Stimulated activated naive CD8-positive, alpha-beta T cell treated with anti-CD3 and anti-CD28 coated beads, Interleukin-15, amount 100 ng/mL, for 72 hours (primary cell): Measurements from ENCODE around the gene FIBP.

Source experiments
- ATAC-seq: fragments of 150-1000 bp; cut with Tn5 transposase; 2 replicates; pipeline ENCODE4 v1.10.0; 2021; ENCODE audit warnings: mild to moderate bottlenecking, moderate library complexity
- DNase-seq, 2 donors: peaks; one replicate each; pipeline ENCODE4 v3.0.0; 2021 to 2022
- H3K27ac Mint-ChIP-seq, 2 donors: one replicate each; pipeline ENCODE4 v1.8.0; 2022; ENCODE audit warnings: mild to moderate bottlenecking in 2 of 2, mixed read lengths in 2 of 2, moderate library complexity in 2 of 2
- H3K27me3 Mint-ChIP-seq: one replicate; pipeline ENCODE4 v1.8.0; 2022; ENCODE audit warnings: mixed read lengths
- H3K4me1 Mint-ChIP-seq: one replicate; pipeline ENCODE4 v1.8.0; 2022; ENCODE audit warnings: mild to moderate bottlenecking, mixed read lengths
- H3K4me3 Mint-ChIP-seq, 2 donors: one replicate each; pipeline ENCODE4 v1.8.0; 2022; ENCODE audit warnings: mild to moderate bottlenecking in 2 of 2, mixed read lengths in 2 of 2, moderate library complexity in 1 of 2
- H3K9me3 Mint-ChIP-seq, 2 donors: one replicate each; pipeline ENCODE4 v1.8.0; 2022; ENCODE audit warnings: mixed read lengths in 2 of 2

FIBP gene

GRCh38 chr11:65870706-65871681 lies 17.3 kb downstream of the FIBP start:
- peak overlapping the region in 1 of 2 donors; percentile 59 for H3K27ac Mint-ChIP-seq
- H3K4me3 Mint-ChIP-seq: peak overlapping the region in 1 of 2 donors; percentile 63
- ATAC-seq (no peak), DNase-seq (no peak)
- H3K27me3 Mint-ChIP-seq: peaks cover 6% of the 10 kb centered on the region
- peaks cover 57% of the 10 kb centered on the region for H3K4me1 Mint-ChIP-seq
- no peaks in the 10 kb centered on the region for H3K9me3 Mint-ChIP-seq

GRCh38 chr11:65870307-65870658 lies 18.0 kb downstream of the FIBP start:
- H3K9me3 Mint-ChIP-seq: no peaks in the 10 kb centered on the region
- DNase-seq: no peak
- H3K27me3 Mint-ChIP-seq: peaks cover 6% of the 10 kb centered on the region
- no peak overlapping the region for H3K4me3 Mint-ChIP-seq
- ATAC-seq: no peak
- peaks cover 57% of the 10 kb centered on the region for H3K4me1 Mint-ChIP-seq
- H3K27ac Mint-ChIP-seq: no peak overlapping the region

- Mint-ChIP-seq H3K4me1 (peaks cover 57% of the 10 kb centered on the region), H3K4me3 (no peak overlapping the region), H3K27me3 (peaks cover 6% of the 10 kb centered on the region), H3K27ac (no peak overlapping the region), H3K9me3 (no peaks in the 10 kb centered on the region)
- no peak for DNase-seq
- no peak for ATAC-seq
Measured at GRCh38 chr11:65869643-65870306, 18.5 kb downstream of the FIBP start.

GRCh38 chr11:65868907-65869306 lies 19.4 kb downstream of the FIBP start:
- peaks cover 61% of the 10 kb centered on the region for H3K4me1 Mint-ChIP-seq
- H3K27ac Mint-ChIP-seq: no peak overlapping the region
- DNase-seq (no peak), ATAC-seq (no peak)
- H3K27me3 Mint-ChIP-seq: peaks cover 6% of the 10 kb centered on the region
- H3K4me3 Mint-ChIP-seq: no peak overlapping the region
- no peaks in the 10 kb centered on the region for H3K9me3 Mint-ChIP-seq

- no peak for DNase-seq
- Mint-ChIP-seq H3K4me1 (peaks cover 60% of the 10 kb centered on the region), H3K4me3 (no peak overlapping the region)
Measured at GRCh38 chr11:65868076-65868667, 20.1 kb downstream of the FIBP start.

GRCh38 chr11:65867284-65868071 lies 20.8 kb downstream of the FIBP start:
- no peak overlapping the region for H3K27ac Mint-ChIP-seq
- DNase-seq (no peak), ATAC-seq (no peak)
- no peaks in the 10 kb centered on the region for H3K27me3 Mint-ChIP-seq
- peaks cover 62% of the 10 kb centered on the region for H3K4me1 Mint-ChIP-seq
- no peak overlapping the region for H3K4me3 Mint-ChIP-seq
- H3K9me3 Mint-ChIP-seq: no peaks in the 10 kb centered on the region

More at GRCh38 chr11:65868076-65868667, 20.1 kb downstream of the FIBP start:
- no peaks in the 10 kb centered on the region for H3K9me3 Mint-ChIP-seq
- H3K27ac Mint-ChIP-seq: no peak overlapping the region
- ATAC-seq: no peak
- H3K27me3 Mint-ChIP-seq: peaks cover 4% of the 10 kb centered on the region

- H3K27ac Mint-ChIP-seq: peak overlapping the region in 1 of 2 donors; percentile 59
Measured at GRCh38 chr11:65866509-65867283, 21.6 kb downstream of the FIBP start.

GRCh38 chr11:65865550-65866172 lies 22.6 kb downstream of the FIBP start:
- peaks cover 62% of the 10 kb centered on the region for H3K4me1 Mint-ChIP-seq
- no peak overlapping the region for H3K27ac Mint-ChIP-seq
- no peak for ATAC-seq
- H3K27me3 Mint-ChIP-seq: no peaks in the 10 kb centered on the region
- no peak overlapping the region for H3K4me3 Mint-ChIP-seq
- no peak for DNase-seq
- H3K9me3 Mint-ChIP-seq: no peaks in the 10 kb centered on the region

More at GRCh38 chr11:65866509-65867283, 21.6 kb downstream of the FIBP start:
- no peaks in the 10 kb centered on the region for H3K27me3 Mint-ChIP-seq
- peaks cover 64% of the 10 kb centered on the region for H3K4me1 Mint-ChIP-seq
- H3K9me3 Mint-ChIP-seq: no peaks in the 10 kb centered on the region
- ATAC-seq (no peak), DNase-seq (no peak)
- no peak overlapping the region for H3K4me3 Mint-ChIP-seq

GRCh38 chr11:65864706-65865471 lies 23.4 kb downstream of the FIBP start:
- H3K9me3 Mint-ChIP-seq: no peaks in the 10 kb centered on the region
- DNase-seq (no peak), ATAC-seq (no peak)
- H3K4me3 Mint-ChIP-seq: no peak overlapping the region
- H3K27ac Mint-ChIP-seq: peak overlapping the region; percentile 37 to 50
- H3K27me3 Mint-ChIP-seq: no peaks in the 10 kb centered on the region
- peaks cover 54% of the 10 kb centered on the region for H3K4me1 Mint-ChIP-seq

GRCh38 chr11:65863889-65864705 lies 24.2 kb downstream of the FIBP start:
- no peaks in the 10 kb centered on the region for H3K27me3 Mint-ChIP-seq
- peaks cover 49% of the 10 kb centered on the region for H3K4me1 Mint-ChIP-seq
- no peak overlapping the region for H3K4me3 Mint-ChIP-seq
- no peaks in the 10 kb centered on the region for H3K9me3 Mint-ChIP-seq
- ATAC-seq (no peak), DNase-seq (no peak)
- H3K27ac Mint-ChIP-seq: peak overlapping the region in 1 of 2 donors; percentile 82

- no peaks in the 10 kb centered on the region for H3K27me3 Mint-ChIP-seq
- no peaks in the 10 kb centered on the region for H3K9me3 Mint-ChIP-seq
- ATAC-seq (no peak), DNase-seq (peak in 1 of 2 donors; percentile 9)
- H3K27ac Mint-ChIP-seq: peak overlapping the region; percentile 10 to 44
- peaks cover 58% of the 10 kb centered on the region for H3K4me1 Mint-ChIP-seq
- peak overlapping the region in 1 of 2 donors; percentile 18 for H3K4me3 Mint-ChIP-seq
Measured at GRCh38 chr11:65862941-65863888, 25.1 kb downstream of the FIBP start.

GRCh38 chr11:65862191-65862735 lies 26.0 kb downstream of the FIBP start:
- ATAC-seq (no peak), DNase-seq (no peak)
- Mint-ChIP-seq H3K27ac (peak overlapping the region in 1 of 2 donors; percentile 10), H3K9me3 (no peaks in the 10 kb centered on the region), H3K4me1 (peaks cover 54% of the 10 kb centered on the region), H3K4me3 (peak overlapping the region; percentile 19 to 41), H3K27me3 (no peaks in the 10 kb centered on the region)
